HG02938 (cell line): ENCODE measurements around the gene HOXB7.

Experiments used
- ATAC-seq: cut with Tn5 transposase; IDR thresholded peaks from one replicate; pipeline ENCODE4 v1.9.1; 2021; ENCODE audit warnings: mild to moderate bottlenecking, moderate library complexity; ENCODE audit not compliant: unreplicated experiment

Gene HOXB7

DNA sequence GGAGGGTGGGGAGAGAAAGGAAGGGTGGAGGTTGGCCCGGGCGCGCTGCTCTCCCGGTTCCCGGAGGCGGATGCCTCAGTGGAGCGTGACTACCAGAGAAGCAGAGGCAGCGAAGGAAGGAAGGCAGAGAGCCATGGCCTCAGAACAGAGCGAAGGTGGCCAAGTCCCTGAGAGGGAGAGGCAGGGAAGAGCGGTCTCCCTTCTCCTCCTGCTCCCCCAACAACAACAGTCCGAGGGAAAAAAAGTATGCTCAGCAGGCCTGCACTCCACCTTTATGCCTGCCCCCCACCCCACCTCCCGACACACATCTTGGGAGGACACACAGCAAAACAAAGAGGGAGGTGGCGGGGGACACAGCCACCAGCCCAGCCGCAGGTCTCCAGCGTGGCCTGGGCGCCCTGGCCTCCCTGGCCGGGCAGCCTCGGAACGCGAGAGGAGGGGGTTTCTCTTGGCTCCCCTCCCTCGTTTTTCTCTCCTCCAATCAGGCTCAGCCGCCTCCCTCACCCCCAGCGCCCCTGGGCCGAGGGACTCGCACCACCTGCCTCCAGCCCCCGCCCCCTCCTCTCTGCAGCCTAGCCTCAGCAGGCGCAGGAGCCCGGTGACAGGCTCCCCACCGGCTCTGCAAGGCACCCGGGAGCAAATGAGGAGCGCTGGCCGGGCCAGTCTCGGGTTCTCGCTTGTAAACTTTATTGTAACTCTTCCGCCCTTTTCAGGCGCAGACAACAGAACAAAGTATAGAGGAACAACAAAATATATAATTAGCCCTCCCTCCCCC lies 1.1 kb upstream of the HOXB7 start:
- ATAC-seq: no peak

DNA sequence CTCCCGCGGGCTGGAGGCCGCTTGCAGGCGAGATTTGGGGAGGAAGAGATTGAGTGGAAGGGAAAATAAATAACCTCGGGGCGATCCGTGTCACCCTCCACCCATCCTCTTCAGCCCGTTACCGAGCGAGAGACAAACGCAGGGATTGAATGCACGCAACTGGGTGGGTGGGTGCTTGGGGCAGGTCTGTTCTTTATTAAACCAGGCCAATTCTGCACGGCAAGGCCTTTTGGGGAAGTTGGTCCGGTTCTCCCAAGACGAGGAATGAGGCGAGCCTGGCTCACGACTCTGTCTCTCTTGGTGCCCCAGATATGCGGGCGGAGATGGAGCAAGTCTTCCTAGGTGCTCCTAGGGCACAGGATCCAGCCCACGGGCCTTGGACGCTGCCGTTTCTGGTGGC lies 396 bp upstream of the HOXB7 start:
- ATAC-seq: no peak

DNA sequence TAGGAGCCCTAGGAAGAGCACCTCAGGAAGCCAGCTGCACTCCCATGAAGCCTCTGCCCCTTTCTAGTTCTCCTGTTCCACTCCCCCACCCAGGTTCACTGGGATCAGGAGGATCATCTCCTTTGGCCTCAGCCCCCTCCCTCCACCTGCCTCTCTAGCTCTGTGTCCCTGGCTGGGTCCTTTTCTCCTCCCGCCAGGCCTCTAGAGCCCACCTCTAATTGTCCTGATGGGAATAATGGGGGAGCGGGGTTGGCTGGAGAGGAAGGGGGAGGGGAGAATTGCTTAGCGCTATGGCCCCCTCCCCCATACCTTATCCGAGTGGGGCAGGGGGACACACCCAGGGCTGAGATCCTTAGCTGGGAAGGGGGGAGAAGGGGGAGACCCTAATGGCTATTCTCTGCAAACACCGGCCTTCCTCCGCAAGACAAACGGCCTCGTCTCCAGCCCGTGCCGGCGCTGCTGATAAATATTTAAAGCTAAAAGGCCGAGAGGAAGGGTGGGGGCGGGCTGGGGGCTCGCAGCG lies 997 bp downstream of the HOXB7 start:
- no peak for ATAC-seq

DNA sequence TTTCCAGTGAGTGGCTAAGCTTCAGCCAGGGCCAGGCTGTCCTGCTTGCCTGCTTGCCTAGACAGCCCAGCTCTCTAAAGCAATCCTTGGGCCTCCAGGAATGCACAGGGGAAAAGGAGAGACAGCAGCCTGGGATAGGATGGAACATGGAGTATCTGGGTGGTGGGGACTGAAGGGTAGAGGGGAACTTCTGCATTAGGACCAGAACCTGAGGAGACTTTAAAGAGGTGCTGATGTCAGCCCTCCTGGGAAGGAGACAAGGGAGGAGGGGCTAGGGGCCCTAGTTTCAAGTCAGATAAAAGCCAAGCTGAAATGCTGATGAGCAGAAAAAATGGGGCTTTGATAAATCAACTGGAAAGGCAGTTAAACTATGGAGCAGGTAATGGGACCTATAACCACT lies 1.8 kb downstream of the HOXB7 start:
- ATAC-seq: no peak

DNA sequence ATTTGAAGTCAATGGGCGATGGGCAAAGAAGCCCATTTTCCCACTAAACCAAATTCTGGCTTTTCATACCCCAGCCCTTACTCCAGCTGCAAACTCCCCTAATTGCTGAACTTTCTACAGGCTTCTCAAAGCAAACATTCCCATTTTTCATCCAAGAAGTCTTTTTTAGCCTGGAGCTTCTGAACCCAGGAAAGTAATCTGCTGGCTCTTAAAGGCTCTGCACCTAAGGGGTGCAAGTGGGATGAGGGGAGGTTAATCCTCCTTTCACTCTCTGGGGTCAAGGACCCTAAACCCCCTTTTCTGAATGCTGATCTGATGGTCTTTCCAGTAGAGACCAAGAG lies 2.4 kb downstream of the HOXB7 start:
- ATAC-seq: no peak

DNA sequence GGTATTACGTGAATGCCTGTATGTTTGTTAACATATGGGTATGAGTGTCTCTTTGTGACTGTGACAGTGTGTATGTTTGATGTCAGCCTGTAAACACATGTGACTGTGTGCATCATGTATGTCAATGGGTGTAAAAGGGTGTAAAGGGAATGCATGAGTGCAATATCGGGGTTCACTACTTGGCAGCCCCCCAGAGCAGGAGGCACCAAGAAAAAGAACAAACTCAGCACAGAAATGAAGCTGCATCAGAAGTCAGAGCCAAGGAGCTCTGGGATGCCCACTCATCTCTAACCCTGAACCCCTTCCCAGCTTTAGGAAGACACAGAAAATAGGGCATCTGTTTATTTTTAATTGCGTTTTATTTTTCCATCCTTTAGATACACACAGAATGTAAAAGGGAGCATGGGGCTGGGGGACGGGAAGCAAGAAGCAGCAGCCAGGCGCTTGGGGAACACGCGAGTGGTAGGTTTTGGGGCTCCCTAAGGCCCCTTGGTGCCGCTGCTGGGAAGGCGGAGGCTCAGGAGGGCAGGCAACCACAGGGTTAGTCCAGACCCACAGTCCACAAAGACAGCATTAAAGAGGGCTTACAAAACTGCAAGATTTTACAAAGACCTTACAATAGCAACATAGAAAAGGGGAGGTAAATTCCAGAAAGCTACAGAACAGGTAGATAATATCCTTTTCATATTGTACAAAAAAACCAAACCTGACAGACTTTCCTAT lies 3.8 kb downstream of the HOXB7 start:
- no peak for ATAC-seq

GRCh38 chr17:48605991-48606891 lies 4.6 kb downstream of the HOXB7 start:
- no peak for ATAC-seq

DNA sequence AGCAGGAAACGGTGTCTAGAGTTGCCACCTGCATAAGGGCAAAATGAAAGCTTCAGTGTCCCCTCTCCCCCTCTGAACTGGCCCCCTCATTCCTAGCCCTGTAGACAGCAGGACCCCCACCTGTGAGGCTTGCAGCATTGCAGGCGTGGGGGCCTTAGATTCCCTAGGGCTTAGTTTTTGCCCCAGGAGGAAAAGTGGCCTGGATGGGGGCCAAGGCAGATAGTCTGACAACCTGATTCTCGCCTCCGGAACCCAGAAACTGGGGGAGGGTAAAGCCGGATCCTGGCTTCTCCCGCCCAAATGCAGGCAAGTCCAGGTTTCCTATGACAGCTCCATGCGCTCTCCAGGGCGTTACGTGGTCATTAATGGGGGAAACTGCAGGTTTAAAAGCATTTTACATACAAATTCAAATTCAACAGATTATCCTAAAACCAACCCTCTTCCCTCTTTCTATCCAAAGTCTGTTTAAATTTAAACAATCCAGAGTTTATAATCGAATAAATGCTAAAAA lies 5.4 kb downstream of the HOXB7 start:
- no peak for ATAC-seq

DNA sequence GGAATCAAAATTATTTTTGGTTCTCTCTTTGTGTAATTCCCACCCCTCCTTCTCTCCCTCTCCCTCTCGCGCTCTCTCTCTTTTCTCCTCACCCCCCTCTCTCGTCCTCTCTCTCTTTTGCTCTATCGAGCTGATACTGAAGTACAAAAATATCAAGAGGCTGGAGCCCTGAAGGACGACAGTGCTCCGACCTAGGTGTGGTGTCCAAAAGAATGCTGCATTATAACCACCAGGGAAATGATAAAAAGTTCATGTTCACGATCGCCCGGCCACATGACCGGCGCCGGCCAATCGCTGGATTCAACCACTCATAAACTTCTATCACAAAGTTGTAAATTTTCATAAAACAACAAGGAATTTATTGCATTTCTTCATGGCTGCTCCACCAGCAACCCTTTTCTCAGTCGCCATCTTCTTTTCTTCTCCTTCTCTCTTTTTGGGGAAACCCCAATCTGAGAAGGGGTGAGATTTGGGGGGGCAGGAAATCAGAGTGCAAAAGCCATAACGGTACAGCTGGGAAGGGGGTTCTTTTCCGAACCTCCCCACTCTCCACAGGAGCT lies 6.0 kb downstream of the HOXB7 start, which contains the start of gene HOXB6:
TSS of gene HOXB6 (minus strand) at position 217 of the 560 bp plus-strand sequence. CDS start 6,836 bp downstream, outside the sequence.
- ATAC-seq: no peak

DNA sequence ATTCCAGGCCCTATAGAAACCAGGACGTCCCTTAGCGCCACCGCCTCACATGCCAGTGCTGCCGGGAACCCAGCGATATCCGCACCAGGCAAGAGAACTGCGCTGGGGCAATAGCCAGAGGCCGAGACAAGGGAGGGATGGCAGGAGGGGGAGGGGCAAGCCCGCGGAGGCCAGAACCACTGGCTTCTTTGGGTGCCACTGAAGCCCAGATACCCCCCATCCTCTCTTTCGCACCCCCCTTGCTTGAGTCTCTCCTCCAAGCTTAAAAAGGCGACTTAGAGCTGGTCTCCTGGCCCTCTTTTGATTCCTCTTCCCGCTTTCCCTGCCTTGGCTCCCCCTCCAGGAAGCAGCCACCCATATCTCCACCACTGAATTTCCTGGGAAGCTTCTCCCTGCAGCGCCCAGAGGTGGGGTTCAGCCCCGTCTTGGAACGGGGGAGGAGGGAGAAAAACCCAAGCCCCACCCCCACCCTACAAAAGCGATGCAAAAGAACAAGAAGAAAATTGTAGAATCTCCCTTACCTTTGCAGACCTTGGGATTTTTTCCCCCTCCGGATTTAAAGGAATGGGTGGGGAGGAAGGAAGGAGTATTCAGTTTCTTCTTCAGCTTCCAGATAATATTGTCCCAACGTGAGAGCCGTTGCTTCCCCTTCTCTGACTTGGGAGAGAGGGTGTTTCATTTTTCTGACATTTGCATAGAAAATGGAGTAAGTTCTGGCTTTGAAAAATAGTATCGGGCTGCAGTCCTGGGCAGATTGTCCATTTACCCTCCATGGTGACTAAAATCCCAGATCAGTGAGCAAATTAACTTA lies 6.7 kb downstream of the HOXB7 start:
- ATAC-seq: no peak

DNA sequence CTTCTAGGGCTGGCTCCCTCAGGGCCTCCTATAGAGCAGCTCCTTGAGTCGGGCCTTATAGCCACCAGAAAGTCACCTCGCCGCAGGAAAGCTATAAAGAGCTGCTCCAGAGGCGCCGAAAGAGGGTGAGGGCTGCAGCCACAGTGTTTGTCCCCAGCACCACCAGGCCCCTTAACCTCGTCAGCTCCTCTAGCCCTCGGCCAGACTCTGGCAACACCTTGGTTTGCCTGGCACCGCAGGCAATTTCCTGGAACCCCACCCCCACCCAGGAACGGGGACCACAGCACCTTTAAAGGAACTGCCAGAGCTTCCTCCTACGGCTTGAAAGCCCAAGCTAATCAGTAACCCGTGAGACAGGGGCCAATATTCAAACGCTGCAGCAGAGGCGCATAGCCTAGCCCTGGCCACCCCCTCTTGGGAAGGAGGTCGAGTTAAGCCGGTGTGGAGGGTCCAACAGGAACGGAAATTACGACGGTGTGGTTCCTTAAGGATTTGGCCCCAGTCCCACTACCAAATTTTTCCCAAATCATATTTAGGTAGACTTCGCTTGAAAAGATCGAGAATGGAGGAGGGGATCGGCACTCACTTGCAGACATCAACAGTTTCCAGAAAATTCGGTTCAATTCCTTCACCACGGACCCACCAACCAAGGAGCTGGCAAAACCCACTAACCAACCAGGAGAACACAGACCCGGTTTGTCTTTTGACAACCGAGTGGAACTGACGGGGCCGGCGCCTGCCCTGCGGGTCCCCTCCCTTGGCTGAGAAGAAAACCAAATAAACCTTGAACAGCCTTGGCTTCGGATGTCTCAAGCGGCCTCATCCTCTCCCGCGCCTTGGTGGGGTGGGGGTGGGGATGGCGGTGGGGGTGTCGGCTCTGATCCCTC lies 9.0 kb downstream of the HOXB7 start:
- ATAC-seq: no peak

DNA sequence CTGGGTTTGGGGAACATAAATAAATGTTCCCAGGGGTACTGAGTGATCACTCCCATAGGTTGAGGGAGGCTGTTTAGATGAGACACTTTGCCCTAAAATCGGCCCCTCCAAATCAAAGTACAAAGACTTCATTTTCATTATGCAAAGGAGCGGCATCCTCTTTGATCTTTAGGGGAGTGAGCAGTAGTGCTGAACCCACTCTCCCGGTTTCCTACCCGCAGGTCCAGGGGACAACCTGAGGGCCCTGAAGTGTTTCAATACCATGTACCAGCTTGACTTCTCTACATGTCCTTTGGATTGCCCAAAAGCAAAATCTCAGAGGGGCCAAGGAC lies 9.6 kb downstream of the HOXB7 start:
- no peak for ATAC-seq

DNA sequence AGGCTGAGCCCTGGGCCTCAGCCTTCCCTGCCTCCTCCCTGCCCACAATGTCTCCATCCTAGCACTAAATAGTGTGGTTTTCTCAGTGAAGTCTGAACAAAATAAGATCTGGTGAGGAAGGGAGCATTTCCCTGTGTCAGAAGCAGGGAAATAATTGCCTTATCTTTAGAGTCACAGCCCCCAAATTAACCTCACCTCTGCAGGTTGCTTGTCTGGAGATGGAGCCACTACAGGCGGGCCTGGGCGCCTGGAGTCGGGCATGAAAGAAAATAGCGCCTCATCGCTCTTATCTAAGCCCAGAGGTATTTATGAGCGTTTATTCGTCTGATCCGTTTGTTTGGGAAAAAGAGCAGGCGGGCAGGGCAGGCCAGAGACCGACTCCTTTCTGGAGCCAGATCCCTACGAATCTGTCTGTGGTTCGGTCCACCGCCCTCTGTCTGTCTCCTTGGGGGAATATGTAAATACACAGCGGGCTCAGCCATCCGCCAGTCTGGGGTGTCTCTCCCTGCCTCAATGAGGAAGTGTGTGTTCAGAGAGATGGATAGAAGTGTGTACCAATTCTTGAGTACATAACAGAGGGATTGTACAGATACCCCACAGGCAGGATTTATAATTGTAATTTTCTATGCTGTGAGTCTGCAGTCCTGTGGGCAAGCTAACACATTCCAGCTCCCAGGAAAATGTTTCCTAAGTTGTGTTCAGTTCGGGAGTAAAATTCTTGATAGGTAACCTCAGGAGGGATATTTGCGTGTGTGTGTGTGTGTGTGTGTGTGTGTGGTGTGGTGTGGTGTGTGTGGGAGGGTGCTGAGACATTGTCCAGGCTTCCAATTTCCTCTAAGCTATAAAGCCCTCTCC lies 10.3 kb downstream of the HOXB7 start:
- no peak for ATAC-seq

DNA sequence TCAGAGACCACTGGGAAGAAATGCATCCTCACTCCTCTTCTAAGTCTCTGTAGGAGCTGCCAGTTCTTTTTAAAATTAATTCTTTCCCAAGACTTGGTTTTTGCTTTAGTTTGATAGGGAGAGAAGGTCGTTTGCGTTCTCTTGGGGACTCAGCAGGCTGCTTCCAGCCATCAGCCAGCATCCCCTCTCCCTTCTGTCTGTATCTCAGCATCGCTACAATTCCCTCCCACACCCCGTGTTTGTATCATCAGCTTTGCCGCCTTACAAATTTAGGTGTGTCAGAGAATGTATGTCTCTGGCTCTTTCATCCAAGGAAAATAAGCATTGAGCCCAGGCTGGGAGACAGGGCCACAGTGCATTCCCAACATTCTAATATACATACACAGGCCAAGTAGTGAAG lies 11.5 kb downstream of the HOXB7 start:
- ATAC-seq: no peak

DNA sequence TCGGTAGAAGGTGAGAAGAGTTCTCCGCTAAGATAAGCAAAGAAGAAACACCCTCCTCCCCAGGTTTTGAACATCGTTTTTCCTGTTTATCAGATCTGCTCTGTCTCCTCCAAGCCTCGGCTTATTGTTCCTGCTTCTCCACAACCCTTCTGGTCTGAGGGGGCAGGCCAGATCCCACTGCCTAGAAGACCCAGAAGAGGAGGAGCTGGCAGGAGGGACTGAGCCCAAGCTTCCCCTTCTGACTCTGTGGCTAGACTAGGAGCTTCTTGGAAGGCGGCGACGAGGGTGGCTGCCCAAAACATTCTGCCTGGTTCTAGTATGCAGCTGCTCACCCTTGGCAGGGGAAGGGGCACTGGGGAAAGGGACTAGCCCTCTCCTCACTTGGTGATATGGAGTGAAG lies 12.1 kb downstream of the HOXB7 start:
- ATAC-seq: no peak

GRCh38 chr17:48597778-48598631 lies 12.8 kb downstream of the HOXB7 start:
- no peak for ATAC-seq

DNA sequence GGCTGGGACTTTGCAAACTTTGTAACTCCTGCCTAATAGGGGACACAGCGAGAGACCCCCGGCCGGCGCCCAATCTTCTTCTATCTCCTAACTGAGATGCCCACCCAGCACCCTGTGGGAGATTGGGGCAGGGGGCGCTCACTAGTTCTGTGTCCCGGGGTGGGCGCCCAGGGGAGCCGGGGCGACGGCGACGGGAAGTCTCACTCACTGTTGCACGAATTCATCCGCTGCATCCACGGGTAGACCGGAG lies 13.4 kb downstream of the HOXB7 start:
- no peak for ATAC-seq
